Dermis blood vessel endothelial cell (primary cell): ENCODE data around the gene MED22. TPM values are rescaled to one million over a fixed set of nuclear protein-coding genes. Genes with fewer than 3 reads are reported as not detected.
A peak's percentile ranks its signal among the peaks of the same experiment; 100 is the strongest.
"Not testable (repeated sequence)": the region's sequence is repeated elsewhere in the genome, so short reads cannot be mapped to it uniquely, and the experiment has no call there.

ENCODE experiments used
- DNase-seq: peaks from one replicate; pipeline ENCODE4 v3.0.0; 2010
- total RNA-seq: library from RNA; depleted of rRNA; stranded (reverse); fragments of >200 nt; gene quantifications from 2 replicates; pipeline ENCODE4 v1.2.3, GENCODE V29; 2014

MED22 gene
- total RNA-seq, 1 donor from 2014 or later = 17.7 TPM

DNA sequence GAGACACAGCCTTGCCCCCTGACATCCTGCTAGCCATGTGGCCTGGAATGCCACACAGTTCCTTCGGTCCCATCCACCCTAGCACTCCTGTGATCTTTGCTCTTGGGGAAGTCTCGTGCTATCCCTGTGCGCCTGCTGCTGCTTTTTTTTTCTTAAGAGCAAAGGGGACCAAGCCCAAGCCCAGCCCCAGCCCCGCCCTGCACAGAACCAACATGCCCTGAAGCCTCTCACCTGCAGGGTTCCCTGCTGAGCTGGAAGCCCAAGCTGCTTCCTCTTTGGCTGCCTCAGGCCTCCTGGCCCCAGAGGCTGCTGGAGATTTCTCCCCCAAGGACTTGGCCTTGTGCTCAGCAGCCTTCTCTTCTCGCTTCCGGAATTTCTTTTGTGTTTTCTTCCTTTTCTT is 13.8 kb downstream of the MED22 start:
- DNase-seq = no peak

DNA sequence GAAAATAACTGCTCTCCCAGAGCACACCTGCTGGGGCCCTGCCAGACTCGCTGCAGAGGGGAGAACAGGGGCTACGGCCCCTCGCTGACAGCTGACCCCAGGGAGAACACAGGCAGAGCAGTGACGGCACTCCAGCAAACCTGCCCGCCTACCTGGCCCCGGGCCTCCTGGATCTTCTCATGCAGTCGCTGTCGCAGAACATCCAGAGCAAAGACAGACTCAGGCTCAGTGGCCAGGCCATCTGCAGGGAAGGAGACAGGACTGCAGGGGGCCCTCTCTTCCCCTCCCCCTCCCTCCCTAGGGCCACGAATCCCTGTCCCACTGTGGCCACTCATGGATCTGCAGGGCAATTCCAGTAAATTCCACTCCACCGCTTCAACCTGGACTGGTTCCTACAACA is 14.4 kb downstream of the MED22 start:
- DNase-seq = no peak

DNA sequence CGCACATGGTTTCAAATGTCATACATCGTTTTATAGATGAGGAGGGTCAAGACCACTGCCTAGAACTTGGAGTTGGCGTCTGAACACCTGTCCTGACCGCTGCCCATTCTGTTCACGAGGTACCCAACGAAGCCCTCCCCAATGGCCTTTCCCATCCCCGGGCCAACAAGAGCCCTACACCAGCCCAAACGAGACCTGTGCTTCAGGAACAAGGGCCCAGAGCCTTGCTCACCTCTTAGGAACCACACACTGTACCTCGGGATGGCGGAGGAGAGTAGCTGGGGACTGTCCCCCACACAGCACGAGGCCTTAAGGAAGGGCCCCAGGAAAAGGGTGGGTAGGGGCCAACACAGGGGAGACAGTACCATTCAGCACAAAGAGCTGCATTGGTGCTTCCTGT is 14.9 kb downstream of the MED22 start:
- no peak for DNase-seq

DNA sequence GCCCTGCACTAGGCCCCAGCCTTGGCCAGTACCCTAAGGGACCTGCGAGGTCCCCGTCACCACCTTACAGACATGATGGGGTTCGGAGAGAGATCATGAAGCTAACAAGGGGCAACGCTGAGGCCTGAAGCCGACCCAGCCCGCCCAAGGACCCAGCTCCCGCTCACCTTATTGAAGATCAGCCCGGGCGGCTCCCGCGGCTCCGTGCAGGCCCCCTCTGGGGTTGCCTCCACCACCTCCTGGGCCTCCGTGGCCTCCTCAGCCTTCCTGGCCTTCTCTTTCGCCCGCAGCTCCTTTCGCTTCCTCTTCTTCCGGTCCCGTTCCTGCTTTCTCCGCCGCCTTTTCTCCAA is 15.6 kb downstream of the MED22 start:
- DNase-seq = no peak

DNA sequence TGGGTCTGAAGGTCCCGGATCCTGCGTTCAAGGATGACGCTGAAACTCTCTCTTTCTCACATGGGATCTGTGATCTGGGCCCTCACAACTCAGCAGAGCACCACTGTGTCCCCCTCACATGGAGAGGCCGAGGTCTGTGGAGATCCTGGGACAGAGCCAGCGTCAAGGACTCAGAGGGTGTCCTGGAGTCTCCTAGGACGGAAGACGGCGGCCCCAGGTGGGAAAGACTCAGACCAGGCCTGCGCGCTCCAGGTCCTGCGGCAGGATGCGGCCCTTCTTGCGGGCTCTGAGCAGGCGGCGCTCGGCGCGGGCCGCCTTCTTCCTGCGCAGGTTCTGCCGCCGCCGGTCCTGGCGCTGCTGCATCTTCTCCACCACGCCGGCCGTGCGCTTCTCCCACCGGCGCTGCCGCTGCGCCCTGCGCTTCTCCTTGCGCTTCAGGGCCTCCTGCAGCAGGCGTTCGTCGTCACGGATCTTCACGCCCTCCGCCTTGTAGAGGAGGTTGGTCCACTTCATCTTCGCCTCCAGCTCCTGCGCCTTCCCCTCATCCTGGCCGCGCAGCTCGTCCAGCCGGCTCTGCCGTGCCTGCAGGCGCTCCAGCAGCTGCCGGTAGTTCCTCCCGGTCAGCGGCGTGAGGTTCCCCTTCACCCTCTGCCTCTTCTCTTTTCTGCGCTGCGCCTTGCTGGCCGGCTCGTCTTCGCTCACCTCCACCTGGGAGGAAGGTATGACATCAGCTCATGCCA is 16.1 kb downstream of the MED22 start:
- DNase-seq = no peak

DNA sequence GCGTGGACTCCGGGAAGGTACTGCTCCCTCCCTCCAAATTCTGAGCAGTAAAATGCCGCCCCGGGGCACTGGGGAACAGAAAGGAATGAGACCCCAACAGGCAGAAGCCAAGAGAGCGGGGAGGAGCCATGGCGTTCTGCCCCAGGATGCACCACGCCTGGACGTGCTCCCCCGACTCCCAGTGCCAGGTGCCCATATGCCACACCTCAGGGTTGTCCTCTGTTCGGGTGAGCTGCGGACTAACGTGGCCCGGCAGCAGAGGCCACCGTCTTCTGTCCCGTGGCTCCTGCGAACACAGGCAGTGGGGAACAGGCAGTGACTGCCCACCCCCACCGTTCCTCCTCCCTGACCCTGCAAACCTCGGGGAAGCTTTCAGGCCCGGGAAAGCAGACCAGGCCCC is 16.7 kb downstream of the MED22 start:
- DNase-seq = no peak

DNA sequence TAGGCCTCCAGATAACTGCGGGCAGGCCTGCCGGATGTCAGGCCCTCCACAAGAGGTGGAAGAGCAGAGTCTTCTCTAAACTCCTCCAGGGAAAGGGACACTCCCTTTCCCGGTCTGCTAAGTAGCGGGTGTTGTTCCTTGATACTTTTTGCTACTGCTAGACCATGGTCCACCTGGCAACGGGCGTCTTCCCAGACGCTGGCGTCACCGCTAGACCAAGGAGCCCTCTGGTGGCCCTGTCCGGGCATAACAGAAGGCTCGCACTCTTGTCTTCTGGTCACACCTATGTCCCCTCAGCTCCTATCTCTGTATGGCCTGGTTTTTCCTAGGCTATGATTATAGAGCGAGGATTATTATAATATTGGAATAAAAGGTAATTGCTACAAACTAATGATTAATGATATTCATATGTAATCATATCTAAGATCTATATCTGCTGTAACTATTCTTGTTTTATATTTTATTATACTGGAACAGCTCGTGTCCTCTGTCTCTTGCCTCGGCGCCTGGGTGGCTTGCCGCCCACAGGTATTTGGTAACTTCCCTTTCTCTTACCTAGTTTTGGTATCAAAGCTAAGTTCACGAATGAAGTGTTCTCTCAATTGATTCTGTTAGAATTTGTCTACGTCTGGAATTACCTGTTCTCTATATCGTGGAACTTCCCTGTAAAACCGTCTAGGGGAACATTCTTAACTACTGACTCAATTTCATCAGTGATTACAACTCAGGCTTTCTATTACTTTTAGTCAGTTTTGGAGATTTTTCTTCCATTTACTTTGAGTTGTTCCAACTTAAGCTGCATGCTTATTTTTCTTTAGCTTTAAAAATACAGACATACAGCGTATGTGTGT is 18.4 kb downstream of the MED22 start:
- peak; percentile 37 for DNase-seq

DNA sequence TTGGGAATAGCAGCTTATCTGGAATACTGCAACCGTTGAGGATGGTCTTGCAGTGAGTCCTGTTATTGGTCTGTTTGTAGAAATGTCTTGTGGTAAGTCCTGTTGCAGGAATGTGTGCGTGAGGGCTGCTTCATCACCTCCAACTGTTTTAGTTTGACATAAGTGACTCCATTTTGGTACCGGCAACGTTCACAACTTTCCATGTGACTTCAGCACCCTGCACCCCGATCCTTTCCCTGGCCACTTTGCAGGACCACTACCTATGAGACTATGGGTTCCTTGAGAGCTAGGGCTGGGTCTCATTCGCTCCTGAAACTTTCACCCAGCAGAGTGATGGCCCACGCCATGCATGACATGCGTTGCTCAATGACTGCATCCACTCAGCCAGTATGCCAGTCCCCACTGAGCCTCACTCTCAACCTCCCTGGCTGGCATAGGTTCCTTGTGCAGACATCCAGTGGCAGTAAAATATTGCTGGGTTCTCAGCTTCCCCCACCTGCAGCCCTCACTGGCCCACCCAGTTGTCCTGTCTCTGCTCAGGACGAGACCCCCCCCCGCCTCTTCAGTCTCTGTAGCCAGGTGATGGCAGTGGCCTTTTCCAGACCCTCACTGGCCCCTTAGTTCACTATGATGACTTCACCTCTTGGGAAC is 20.0 kb downstream of the MED22 start:
- DNase-seq = no peak

DNA sequence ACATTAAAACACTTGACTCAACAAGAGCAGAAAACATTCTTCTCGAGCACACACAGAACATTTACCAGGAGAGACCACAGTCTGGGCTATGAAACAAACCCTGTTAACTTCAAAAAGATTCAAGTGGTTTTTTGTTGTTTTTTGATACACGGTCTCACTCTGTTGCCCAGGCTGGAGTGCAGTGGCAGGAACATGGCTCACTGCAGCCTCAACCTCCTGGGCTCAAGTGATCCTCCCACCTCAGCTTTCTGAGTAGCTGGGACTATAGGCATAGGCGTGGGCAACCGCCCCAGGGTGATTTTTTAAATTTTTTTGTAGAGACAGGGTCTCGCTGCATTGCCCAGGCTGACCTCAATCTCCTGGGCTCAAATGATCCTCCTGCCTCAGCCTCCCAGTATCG is 20.9 kb downstream of the MED22 start:
- DNase-seq = not testable (repeated sequence)

DNA sequence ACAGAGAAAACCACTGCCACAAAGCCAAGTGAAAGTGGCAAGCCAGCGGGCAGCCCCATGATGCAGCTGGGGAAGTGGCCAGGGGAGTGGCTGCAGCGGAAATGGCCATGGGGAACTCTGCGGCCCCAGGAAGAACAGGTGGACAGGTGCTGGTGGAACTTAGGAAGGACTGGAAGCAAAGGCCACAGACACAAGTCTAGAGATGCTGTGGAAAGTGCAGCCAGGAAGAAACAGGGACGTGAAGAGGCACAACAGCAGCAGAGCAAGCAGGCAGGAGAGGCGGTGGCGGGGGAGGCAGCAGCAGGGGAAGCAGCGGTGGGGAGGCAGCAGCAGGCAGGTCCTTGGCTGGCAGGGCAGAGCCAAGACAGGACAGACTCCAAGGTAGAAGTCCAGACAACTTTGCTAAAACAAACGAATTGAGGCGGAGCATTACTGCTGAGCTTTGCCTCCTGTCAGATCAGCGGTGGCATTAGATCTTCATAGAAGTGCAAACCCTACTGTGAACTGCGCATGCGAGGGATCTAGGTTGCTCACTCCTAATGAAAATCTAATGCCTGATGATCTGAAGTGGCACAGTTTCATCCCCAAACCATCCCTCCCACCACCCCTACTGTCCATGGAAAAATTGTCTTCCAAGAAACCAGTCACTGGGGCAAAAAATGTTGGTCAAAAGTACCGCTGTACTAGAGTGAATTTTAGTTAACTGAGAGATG is 23.8 kb downstream of the MED22 start:
- DNase-seq = no peak

DNA sequence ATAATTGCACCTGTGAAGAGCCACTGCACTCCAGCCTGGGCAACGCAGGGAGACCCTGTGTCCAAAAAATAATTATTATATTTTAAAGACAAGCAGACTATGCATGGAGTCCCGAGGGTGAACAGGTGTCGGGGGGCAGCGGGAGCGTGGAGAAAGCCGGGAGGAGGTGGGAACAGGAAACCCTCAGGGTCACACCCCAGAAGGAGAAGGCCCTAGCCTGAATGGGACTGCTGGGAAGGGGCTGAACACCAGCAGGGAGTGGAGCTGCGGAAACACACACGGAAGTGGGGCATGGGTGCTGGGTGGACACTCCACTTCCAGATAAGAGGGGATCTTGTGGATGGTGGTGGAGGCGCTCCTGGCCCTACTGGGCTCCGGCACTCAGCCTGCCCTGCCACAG is 24.7 kb downstream of the MED22 start:
- no peak for DNase-seq

DNA sequence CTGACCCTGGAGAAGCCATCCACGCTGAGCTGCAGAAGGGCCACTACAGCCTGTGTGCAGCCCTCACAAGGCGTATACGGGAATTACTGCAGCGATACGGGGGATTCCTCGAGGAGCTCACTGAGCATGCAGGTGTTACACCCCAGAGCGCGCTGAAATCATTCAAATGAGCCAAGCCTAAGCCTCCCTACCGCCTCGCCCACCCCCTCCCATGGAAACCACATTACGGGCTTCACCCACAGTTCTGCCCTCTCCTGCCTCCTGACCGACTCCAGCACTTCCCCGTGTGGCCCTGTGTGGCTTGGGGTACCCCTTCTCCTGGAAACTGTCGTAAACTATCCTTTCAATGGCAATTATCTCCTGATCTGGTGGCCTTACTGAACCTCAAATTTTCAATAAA is 25.2 kb downstream of the MED22 start:
- no peak for DNase-seq

DNA sequence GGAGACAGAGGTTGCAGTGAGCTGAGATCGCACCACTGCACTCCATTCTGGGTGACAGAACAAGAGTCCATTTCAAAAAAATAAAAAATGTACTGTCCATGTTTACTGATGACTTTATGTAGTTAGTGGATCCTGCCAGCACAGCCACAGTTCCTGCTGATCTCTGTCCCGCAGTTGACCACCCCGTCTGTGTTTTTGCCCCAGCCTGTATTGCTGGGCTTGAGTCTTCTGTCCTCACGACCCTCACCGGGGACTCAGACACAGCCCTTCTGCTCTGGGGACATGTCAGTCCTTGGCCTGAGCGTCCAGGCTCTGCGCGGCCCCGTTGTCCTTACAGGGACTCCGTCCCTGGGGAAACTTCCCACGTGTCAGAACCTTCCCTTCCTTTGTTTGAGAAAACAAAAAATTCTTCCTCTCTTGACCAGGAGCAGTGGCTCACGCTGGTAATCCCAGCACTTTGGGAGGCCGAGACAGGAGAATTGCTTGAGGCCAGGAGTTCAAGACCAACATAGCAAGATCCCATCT is 26.5 kb downstream of the MED22 start:
- DNase-seq = no peak

DNA sequence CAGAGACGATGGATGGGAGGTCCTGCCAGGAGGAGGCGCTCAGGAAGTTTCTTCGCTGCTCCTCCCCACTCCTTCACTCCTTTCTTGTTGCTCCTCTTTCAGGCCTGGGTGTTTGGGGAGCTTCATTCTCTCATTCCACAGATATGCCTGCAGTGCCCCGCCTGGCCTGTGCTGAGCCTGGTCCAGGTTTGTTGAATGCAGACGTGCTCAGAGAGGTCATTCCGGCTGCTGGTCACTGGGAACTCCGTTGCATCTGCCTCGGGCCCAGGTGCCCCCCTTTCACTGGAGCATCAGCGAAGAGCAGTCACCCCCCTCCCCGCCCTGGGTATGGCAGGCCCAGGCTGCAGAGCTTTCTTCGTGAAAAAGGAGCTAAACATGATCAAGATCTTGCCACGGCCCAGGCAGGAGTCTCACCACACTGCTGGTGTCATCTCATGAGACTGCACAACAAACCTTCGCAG is 27.5 kb downstream of the MED22 start:
- DNase-seq = no peak

DNA sequence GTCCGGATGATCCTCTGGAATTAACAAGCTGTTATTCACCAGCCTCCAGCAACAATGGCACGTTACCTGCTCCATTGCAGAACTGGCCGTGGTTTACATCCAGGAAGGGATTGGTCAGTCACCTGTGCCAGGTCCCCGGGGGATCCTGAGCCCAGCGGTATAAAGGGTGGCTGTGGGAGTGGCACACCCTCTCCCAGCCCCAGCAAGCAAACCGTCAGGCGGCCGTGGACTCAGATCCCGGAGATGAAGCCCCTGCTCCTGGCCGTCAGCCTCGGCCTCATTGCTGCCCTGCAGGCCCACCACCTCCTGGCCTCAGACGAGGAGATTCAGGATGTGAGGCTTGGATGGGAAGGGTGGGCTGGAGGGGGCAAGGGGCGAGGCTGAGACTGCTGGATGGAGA is 30.4 kb downstream of the MED22 start:
- DNase-seq = not testable (repeated sequence)

DNA sequence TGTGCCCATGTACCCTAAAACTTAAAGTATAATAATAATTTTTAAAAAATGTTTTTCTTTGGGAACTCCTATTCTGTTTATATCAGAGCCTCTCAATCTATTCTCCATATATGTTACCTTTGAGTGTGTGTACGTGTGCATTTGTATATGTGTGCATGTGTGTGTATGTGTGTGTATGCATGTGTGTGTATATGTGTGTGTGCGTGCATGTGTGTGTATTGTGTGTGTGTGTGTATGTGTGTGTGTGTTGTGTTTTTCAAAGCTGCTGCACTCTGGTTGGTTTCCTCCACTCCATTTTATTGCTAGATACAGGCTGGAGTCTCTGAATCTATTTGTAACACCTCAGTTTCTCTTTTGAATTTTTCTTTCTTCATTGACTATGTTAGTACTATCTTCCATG is 31.9 kb downstream of the MED22 start:
- DNase-seq = no peak

DNA sequence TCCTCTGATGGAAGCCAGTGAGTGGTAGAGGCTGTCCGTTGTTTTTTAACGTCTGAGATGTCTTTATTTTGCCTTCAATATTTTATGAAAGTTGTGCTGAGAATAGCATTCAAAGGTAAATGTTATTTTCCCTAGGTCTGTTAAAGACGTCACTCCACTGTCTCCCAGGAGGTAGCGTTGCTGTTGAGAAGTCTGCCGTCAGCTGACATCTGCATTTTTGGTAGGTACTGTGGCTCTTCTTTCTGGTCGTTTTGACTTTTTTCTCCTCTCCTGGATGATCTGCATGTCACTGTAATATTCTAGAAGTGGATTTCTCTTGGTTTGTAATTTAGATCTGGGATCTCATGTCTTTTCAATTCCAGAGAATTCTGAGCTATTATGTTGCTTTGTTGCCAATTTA is 38.3 kb downstream of the MED22 start:
- DNase-seq = no peak

DNA sequence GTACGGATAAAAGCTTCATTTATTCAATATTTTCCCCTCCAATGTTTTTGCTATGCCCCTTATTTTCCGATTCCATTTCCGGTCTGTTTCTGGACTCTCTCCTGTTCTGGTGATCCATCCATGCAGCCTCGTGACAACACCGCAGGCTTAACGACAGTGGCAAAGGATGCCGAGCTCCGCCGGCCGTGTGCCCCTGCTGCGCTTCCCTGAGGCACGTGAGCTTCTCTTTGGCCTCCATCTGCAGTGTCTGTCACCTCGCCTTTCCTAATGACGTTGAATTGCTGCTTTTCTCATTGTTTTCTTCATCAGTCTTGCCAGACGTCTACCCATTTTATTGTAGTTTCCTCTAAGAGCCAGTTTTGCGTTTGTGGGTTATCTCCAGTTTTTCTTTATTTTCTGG is 40.6 kb downstream of the MED22 start:
- no peak for DNase-seq

DNA sequence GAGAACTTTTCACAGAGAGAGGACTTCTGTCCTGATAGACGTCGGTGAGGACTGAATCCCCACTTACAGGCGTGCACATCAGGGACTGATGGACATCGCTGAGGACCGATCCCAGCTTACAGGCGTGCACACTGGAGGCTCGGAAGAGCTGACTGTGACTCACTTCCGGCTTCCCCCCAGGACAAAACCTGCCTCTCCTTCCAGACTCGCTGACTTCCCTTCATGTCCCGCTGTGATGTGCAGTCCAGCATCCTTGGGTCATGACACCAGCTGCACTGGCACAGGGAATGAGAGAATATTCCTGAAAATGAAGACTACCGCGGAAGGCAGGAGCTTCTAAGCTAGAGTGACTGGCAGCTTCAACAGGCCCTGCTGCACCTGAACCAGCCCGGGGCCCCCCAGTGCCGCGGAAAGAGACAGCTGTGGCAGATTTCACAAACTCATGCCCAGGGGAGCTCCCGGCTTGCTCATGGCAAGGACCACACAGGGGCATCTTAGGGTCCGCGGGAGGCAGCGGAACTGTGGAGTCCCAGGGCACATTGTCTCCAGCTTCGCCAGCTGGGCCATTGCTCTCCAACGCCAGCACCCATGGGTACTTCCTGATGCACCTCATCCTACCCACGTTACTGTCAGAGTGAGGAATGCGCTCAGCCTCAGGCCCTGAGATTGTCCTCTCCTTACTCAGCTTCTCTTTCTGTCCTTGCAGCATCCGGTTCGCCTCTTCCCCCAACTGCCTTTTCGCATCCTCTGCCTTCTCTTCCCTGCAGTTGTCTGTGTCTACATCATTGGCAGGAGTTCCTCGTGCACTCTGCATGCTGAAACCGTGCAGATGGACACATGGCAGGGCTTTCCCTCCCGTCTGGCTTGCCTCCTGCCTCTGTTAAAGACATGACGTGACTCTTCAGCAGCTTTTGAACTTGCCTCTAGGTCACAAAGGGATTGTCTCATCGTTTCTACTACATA is 41.4 kb downstream of the MED22 start:
- peak; percentile 61 for DNase-seq

DNA sequence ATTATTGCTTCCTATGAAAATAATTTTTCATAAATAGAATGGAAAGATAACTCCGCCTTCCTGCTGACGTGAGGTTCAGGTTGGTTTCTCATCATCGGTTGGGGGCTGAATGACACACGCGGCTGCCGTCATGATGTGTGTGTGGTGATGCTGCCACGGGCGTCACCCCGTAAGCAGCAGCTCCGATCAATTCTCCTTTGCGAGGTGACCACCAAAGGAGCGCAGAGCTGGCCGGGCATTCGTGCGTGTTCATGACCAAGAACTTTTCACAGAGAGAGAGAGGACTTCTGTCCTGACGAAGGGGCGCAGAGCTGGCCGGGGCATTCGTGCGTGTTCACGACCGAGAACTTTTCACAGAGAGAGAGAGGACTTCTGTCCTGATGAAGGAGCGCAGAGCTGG is 42.2 kb downstream of the MED22 start:
- no peak for DNase-seq
